IPS-NIHi7 (cell line): ENCODE measurements around the gene VSTM1.

Experiments
- DNase-seq: peaks from one replicate; pipeline ENCODE4 v3.0.0; 2012; ENCODE audit warnings: mixed read lengths; ENCODE audit errors: extremely low spot score

Gene VSTM1

GRCh38 chr19:54011507-54012211 lies 52.0 kb downstream of the VSTM1 start:
- peak; percentile 53 for DNase-seq

GRCh38 chr19:54010474-54010873 lies 53.2 kb downstream of the VSTM1 start:
- no peak for DNase-seq

GRCh38 chr19:54009440-54009839 lies 54.3 kb downstream of the VSTM1 start:
- no peak for DNase-seq

- DNase-seq = no peak
Observed at GRCh38 chr19:54002495-54003315, 61.0 kb downstream of the VSTM1 start.

GRCh38 chr19:54001496-54001895 lies 62.2 kb downstream of the VSTM1 start:
- DNase-seq = no peak

- DNase-seq = no peak
Observed at GRCh38 chr19:53999694-54000093, 64.0 kb downstream of the VSTM1 start.

DNA sequence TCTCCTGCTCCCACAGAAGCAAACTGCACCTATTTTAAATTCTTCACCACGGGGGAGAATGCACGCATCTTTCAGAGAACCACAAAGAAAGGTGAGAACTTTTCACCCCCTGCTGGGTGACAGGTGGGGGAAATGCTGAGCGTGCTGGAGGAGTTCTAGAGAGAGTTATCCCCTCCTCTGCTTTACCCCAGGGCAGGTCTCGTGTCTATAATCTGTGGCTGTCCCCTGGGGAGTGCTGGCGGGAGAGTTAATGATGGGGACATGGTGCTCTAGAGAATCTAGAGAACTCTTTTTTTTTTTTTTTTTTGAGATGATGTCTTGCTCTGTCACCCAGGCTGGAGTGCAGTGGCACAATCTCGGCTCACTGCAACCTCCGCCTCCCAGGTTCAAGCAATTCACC lies 65.5 kb downstream of the VSTM1 start:
- no peak for DNase-seq

GRCh38 chr19:53994811-53995210 lies 68.9 kb downstream of the VSTM1 start:
- no peak for DNase-seq

GRCh38 chr19:53993448-53993847 lies 70.2 kb downstream of the VSTM1 start:
- DNase-seq = no peak

GRCh38 chr19:53992815-53993214 lies 70.9 kb downstream of the VSTM1 start:
- DNase-seq = no peak

GRCh38 chr19:53992211-53992610 lies 71.5 kb downstream of the VSTM1 start:
- DNase-seq = no peak

DNA sequence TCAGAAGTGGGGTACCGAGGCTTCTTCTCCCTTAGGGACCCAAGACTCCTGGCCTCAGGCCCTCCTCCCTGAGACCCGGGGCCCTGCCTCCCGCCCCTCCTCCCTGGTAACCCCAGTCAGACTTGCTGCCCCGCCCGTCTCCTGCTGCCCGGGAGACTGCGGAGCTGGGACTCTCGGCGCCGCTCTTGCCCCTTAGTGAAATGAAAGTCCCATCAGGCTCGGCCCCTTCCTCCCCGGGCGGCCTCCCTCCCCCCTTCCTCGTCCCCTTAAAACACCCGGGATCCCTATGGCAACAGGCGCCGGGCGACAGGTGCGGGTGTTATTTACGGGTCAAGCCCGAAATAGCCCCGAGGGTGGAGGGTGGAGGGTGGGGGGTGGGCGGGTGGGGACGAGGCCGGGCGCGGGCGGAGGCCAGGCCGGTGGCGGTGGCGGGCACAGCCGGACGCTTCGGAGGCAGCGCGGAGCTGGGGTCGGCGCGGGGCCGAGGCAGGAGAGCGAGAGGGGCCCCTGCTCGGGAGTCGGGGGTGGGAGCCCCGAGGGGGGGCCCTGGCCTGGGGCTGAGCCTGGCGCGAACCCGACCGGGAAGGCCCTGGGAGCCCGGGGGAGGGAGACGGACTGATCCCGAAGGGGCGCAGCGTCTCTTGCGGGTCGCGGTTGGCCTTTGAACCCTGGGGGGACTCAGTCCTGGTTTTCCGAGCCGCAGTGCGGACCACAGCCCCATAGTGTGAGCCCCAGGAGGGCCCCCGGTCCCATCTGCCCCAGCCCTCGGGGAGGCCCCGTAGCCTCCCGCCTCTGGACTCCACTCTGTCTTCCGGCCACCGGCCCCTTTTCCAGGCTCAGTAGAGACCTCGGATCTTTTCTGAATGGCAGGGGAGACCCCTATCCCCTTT lies 72.2 kb downstream of the VSTM1 start, which contains the start of gene CACNG6:
CACNG6 (plus strand) TSS at position 414 of the 890 bp plus-strand sequence. CDS start 1,241 bp downstream, outside the sequence.
- DNase-seq = peak; percentile 75
